ENCODE measurements around the gene FBXW7.

DNA sequence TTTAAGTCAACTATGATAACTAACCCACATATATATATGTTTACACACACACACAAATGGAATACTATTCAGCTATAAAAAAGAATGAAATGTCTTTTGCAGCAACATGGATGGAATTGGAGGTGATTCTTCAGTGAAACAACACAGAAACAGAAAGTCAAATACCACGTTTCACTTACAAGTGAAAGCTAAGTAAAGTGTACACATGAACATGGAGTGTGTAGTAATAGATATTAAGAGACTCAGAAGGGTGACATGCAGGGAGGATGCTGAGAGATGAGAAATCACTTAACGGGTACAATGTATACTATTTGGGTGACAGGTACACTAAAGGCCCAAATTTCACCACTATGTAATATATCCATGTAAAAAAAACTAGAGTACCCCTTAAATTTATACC lies 146.5 kb downstream of the FBXW7 start:
- TF ChIP-seq, protein P1, sequence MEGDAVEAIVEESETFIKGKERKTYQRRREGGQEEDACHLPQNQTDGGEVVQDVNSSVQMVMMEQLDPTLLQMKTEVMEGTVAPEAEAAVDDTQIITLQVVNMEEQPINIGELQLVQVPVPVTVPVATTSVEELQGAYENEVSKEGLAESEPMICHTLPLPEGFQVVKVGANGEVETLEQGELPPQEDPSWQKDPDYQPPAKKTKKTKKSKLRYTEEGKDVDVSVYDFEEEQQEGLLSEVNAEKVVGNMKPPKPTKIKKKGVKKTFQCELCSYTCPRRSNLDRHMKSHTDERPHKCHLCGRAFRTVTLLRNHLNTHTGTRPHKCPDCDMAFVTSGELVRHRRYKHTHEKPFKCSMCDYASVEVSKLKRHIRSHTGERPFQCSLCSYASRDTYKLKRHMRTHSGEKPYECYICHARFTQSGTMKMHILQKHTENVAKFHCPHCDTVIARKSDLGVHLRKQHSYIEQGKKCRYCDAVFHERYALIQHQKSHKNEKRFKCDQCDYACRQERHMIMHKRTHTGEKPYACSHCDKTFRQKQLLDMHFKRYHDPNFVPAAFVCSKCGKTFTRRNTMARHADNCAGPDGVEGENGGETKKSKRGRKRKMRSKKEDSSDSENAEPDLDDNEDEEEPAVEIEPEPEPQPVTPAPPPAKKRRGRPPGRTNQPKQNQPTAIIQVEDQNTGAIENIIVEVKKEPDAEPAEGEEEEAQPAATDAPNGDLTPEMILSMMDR (IDR thresholded peaks at IDR 0.05), result no peak
- TF ChIP-seq POLR2A (IDR thresholded peaks at IDR 0.05) (no peak), POLR2AphosphoS5 (IDR thresholded peaks at IDR 0.05) (no peak)

All from transverse colon (tissue), 4 donors.